NCI-H69 (cell line): ENCODE results near the gene SPATA31A5.
"Not testable (repeated sequence)": the region's sequence is repeated elsewhere in the genome, so short reads cannot be mapped to it uniquely, and the experiment has no call there.

Source experiments
- DNase-seq: peaks from one replicate; lab custom pipeline; 2025; lab: John Stamatoyannopoulos, UW

Gene SPATA31A5

GRCh38 chr9:60914107-60914506, at the start of gene SPATA31A5:
TSS of gene SPATA31A5 (plus strand) at chr9:60914407. CDS start at chr9:60914436, 29 bp downstream.
- not testable (repeated sequence) for DNase-seq

DNA sequence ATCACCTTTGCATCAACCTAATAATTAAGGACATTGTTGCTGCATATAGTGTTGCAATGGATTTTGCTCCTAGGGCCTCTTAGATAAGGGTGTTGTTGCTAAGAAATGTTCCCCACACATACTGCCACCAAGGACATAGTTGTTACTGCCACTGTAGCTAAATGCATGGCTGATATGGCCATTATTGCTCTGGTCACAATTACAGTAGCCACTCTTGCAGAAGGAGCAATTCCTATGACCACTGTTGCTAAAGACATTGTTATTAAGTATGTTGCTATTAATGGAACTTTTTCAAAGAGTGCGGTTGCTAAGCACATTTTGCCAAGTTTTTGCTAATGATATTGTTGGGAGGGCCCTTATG, 48.8 kb downstream of the SPATA31A5 start:
- DNase-seq = not testable (repeated sequence)

GRCh38 chr9:60966382-60966781, 52.2 kb downstream of the SPATA31A5 start:
- DNase-seq = not testable (repeated sequence)
